Coronary artery (tissue), 2 donors: ENCODE data around the gene DGKZ.

Experiments
- DNase-seq: peaks from one replicate; pipeline ENCODE4 v3.0.0-alpha.2; 2017; ENCODE audit warnings: low spot score
- H3K27ac ChIP-seq, 2 donors: fragments of 200-600 bp; sonication (generic); one replicate each; pipeline ENCODE4 v1.5.1; 2016 to 2019
- H3K4me3 ChIP-seq: fragments of 200-600 bp; sonication (generic); 2 replicates; pipeline ENCODE4 v1.5.1; 2016; ENCODE audit warnings: mild to moderate bottlenecking, moderate library complexity
- CTCF ChIP-seq: fragments of 200-600 bp; sonication (generic); IDR thresholded peaks from one replicate; pipeline ENCODE4 v1.5.1; 2019; ENCODE audit warnings: antibody characterized with exemption

DGKZ gene

GRCh38 chr11:46422588-46422987 is 75.3 kb downstream of the DGKZ start:
- no peak for DNase-seq
- TF ChIP-seq CTCF = no peak
- H3K4me3 ChIP-seq = no peak overlapping the region
- H3K27ac ChIP-seq = no peak overlapping the region

- no peak overlapping the region for H3K4me3 ChIP-seq
Observed at GRCh38 chr11:46426233-46426991, 79.1 kb downstream of the DGKZ start.

GRCh38 chr11:46427364-46427763 is 80.1 kb downstream of the DGKZ start:
- no peak for TF ChIP-seq CTCF
- no peak for DNase-seq
- Histone ChIP-seq H3K4me3 (no peak overlapping the region), H3K27ac (no peak overlapping the region)

More at GRCh38 chr11:46426233-46426991, 79.1 kb downstream of the DGKZ start:
- no peak overlapping the region for H3K27ac ChIP-seq
- no peak for DNase-seq
- no peak for TF ChIP-seq CTCF

- Histone ChIP-seq H3K27ac (no peak overlapping the region), H3K4me3 (no peak overlapping the region)
- TF ChIP-seq CTCF = no peak
- no peak for DNase-seq
Observed at GRCh38 chr11:46429717-46430116, 82.5 kb downstream of the DGKZ start.
